Mesenteric fat pad (tissue), 1 donor: ENCODE data around the gene FAM107B. TPM values are rescaled to one million over a fixed set of nuclear protein-coding genes. Genes with fewer than 3 reads are reported as not detected.
"Not testable (repeated sequence)": the region's sequence is repeated elsewhere in the genome, so short reads cannot be mapped to it uniquely, and the experiment has no call there.

Experiments used
- DNase-seq: peaks from one replicate; pipeline ENCODE4 v3.0.0-alpha.2; 2020; ENCODE audit warnings: low spot score
- total RNA-seq: library from RNA; stranded (reverse); fragmentation: NEBNext Ultra II Directional; extraction: Animal tissue kit (Norgen Biotek cat#: 25700); gene quantifications from one replicate; pipeline ENCODE4 v1.2.1, GENCODE V29; 2021
- donor health status: DM: yes; HTN: yes; CAD: no.

Gene FAM107B
- total RNA-seq, 1 donor from 2014 or later = 88.2 TPM

GRCh38 chr10:14603534-14604102 lies 171.1 kb downstream of the FAM107B start:
- DNase-seq = no peak

GRCh38 chr10:14602807-14603533 lies 171.7 kb downstream of the FAM107B start:
- no peak for DNase-seq

- no peak for DNase-seq
These were observed 172.6 kb downstream of the FAM107B start for GRCh38 chr10:14601872-14602725.

- no peak for DNase-seq
These were observed 173.4 kb downstream of the FAM107B start for GRCh38 chr10:14601326-14601725.

- no peak for DNase-seq
These were observed 174.6 kb downstream of the FAM107B start for GRCh38 chr10:14600065-14600464.

GRCh38 chr10:14598809-14599764 lies 175.6 kb downstream of the FAM107B start:
- DNase-seq = no peak

- no peak for DNase-seq
These were observed 179.0 kb downstream of the FAM107B start for GRCh38 chr10:14595526-14596182.

- no peak for DNase-seq
These were observed 179.7 kb downstream of the FAM107B start for GRCh38 chr10:14594878-14595525.

- no peak for DNase-seq
These were observed 180.9 kb downstream of the FAM107B start for GRCh38 chr10:14593806-14594205.

- no peak for DNase-seq
These were observed 182.1 kb downstream of the FAM107B start for GRCh38 chr10:14592566-14592965.

- DNase-seq = no peak
These were observed 182.7 kb downstream of the FAM107B start for GRCh38 chr10:14592026-14592425.

GRCh38 chr10:14588938-14589294 lies 185.8 kb downstream of the FAM107B start:
- DNase-seq = not testable (repeated sequence)

GRCh38 chr10:14588084-14588937 lies 186.4 kb downstream of the FAM107B start:
- no peak for DNase-seq

GRCh38 chr10:14587540-14588083 lies 187.1 kb downstream of the FAM107B start:
- no peak for DNase-seq

GRCh38 chr10:14586901-14587300 lies 187.8 kb downstream of the FAM107B start:
- no peak for DNase-seq

- no peak for DNase-seq
These were observed 189.2 kb downstream of the FAM107B start for GRCh38 chr10:14585287-14586193.

GRCh38 chr10:14584661-14585060 lies 190.0 kb downstream of the FAM107B start:
- DNase-seq = no peak

GRCh38 chr10:14583967-14584366 lies 190.7 kb downstream of the FAM107B start:
- no peak for DNase-seq
